ENCODE data around the gene NFATC3.
"Not testable (repeated sequence)": the region's sequence is repeated elsewhere in the genome, so short reads cannot be mapped to it uniquely, and the experiment has no call there.

Gene NFATC3

DNA sequence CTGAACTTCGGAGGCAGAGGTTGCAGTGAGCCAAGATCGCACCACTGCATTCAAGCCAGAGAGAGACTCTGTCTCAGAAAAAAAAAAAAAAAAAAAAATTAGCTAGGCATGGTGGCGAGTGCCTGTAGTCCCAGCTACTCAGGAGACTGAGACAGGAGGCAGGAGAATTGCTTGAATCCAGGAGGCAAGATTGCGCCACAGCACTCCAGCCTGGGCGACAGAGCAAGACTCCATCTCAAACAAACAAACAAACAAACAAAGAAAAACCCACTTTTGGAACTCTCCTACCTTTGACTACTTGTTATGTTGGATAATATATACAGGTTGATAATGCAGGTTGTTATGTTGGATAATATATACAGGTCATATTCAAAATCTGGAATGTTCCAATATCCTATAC lies 35.3 kb downstream of the NFATC3 start:
- not testable (repeated sequence) for DNase-seq

- no peak for DNase-seq
These were observed 41.2 kb downstream of the NFATC3 start for GRCh38 chr16:68126395-68126794.

DNA sequence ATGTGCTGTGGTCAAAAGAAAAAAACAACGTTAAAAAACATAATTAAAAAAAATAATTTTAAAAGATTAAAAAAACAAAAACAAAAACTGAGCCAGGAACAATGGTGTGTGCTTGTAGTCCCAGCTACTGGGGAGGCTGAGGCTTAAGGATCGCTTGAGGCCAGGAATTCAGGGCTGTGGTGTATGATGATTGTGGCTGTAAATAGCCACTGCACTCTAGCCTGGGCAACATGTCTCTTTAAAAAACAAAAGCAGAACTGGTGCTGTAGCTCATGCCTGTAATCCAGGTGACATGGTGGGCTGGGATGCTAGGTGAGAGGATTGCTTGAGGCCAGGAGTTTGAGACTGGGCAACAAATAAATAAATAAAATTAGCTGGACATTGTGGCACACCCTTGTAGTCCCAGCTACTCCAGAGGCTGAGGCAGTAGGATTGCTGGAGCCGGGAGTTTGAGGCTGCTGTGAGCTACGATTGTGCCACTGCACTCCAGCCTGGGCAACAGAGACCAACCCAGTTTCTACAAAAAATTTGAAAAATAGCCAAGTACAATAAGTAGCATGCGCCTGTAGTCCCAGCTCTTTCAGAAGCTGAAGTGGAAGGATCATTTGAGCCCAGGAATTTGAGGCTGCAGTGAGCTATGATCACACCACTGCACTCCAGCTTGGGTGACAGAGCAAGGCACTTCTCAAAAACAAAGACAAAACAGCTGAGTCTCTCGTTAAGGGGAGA lies 43.6 kb downstream of the NFATC3 start:
- DNase-seq: no peak

GRCh38 chr16:68130520-68130919 lies 45.4 kb downstream of the NFATC3 start:
- no peak for DNase-seq

GRCh38 chr16:68131813-68132706 lies 46.9 kb downstream of the NFATC3 start:
- no peak for DNase-seq

- not testable (repeated sequence) for DNase-seq
These were observed 47.8 kb downstream of the NFATC3 start for GRCh38 chr16:68133000-68133399.

GRCh38 chr16:68134644-68135043 lies 49.5 kb downstream of the NFATC3 start:
- no peak for DNase-seq

GRCh38 chr16:68136515-68136914 lies 51.3 kb downstream of the NFATC3 start:
- DNase-seq: no peak

- DNase-seq: no peak
These were observed 58.8 kb downstream of the NFATC3 start for GRCh38 chr16:68144008-68144407.

- no peak for DNase-seq
These were observed 61.4 kb downstream of the NFATC3 start for GRCh38 chr16:68146585-68146984.

DNA sequence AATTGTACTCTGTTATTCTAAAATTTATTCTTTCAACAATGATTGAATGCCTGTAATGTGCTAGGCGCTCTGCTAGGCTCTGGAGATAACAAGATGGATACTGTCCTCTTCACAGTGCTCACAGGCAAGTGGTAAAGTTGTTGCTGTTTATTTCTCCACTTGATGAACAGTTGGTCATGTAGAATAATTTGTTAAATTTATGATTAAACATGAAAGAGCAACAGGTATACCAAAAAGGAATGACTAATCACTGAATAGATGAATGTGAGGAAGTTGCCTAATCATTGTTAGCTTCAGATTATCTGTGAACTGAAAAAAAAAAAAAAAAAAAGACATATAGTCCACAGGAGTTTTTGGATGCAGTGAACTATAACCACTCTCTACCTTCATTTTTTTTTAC lies 62.3 kb downstream of the NFATC3 start:
- DNase-seq: no peak

DNA sequence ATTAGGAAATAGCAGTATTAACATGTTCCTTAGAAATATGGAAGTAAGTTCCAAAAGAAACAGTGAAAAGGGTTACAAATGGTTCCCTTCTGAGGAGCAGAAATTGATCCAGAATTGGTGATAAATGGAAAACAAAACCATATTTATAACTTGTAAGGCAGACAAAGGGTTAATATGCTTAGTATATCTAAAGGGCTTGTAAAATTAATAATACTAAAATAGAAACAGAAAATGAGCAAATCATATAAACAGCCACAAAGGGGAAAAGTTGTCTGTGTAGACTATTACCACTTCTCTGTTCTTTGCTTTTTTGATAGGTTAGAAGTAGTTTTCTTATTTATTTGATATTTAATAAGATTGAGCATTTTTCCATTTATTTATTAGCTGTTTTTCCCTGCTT lies 64.4 kb downstream of the NFATC3 start:
- no peak for DNase-seq

DNA sequence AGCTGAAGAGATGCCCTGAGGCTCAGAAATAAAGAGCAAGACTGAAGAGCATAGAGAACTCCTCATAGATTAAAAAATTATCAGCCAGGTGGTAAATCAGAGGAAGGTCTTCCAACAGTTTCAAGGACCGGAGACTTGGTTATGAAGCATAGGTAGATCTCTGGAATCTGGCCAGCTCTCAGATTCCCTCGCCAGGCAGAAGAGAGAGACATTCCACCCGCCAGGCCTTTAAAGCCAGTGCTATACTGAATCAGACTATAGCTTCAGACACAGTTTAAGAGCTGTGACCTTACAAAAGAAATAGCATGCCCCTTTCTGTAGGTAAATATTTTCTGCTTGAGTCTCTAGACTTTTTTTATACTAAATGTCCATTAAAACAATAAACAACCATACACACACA lies 70.3 kb downstream of the NFATC3 start:
- DNase-seq: no peak

- no peak for DNase-seq
These were observed 77.2 kb downstream of the NFATC3 start for GRCh38 chr16:68162413-68162812.

- not testable (repeated sequence) for DNase-seq
These were observed 78.1 kb downstream of the NFATC3 start for GRCh38 chr16:68163275-68163674.

GRCh38 chr16:68166264-68166663 lies 81.1 kb downstream of the NFATC3 start:
- DNase-seq: peak in 1 of 2 experiments; percentile 14

DNA sequence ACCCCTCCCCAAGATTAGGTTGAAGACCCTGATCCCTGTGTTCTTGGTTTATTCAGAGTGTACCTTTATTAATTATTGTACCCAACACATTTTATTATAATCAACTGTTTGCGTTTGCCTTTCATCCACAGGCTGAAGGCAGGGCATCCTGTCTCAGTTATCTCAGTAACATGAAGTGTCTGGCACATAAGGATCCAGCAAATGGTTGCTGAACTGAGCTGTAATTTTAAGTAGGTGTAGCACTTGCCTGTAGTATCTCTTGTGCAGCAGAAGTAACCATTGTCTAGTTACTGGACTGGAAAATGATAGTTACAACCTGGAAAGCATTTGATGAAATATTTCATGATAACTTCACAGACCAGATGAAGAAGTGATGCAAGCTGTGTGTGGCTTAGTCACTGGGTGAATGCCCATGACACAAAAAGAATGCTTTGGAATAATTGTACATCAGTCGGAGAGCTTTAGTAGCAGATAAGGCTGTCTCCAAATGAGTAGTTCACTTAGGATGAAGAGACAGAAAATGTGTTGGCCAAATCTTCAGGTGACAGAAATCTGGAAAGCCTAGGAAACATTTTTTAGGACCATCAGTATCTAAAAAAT lies 94.1 kb downstream of the NFATC3 start:
- DNase-seq: no peak

DNA sequence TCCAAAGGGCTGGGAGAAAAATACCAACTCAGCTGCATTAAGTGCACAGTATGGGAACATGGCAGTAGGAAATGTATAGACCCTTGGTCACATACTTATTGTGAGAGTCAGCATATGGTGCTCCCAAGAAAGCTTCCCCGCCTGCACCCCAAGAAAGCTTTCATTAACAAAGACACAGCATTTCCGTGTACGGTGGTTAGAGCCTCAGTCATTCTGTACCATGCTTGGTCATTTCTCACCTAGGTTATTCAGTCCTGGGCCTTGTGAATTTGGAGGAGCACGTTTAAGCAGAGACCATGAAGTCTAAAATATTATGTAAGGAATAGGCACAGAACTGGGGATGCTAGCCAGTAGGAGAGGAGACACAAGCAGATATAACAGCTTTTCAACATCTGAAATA lies 94.7 kb downstream of the NFATC3 start:
- DNase-seq: no peak

- DNase-seq: no peak
These were observed 97.9 kb downstream of the NFATC3 start for GRCh38 chr16:68183046-68183445.

DNA sequence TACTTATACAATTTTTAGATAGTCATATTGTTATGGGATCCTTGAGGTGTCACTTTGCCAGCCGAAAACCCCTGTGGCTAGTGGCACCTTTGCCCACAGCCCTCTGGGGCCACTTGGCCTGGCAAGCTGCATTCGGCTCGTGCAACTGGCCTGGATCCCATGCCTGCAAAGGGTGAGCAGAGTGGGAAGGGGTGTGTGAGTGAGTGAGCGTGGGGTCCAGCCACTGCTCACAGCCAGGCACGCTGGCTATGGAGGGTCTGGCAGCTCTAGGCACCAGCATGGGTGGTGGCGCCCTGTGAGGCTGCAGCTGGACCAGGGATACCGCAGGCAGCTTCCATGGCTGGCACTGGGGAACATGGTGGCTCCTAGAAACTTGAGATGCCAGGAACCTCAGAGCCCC lies 101.7 kb downstream of the NFATC3 start:
- DNase-seq: no peak

DNA sequence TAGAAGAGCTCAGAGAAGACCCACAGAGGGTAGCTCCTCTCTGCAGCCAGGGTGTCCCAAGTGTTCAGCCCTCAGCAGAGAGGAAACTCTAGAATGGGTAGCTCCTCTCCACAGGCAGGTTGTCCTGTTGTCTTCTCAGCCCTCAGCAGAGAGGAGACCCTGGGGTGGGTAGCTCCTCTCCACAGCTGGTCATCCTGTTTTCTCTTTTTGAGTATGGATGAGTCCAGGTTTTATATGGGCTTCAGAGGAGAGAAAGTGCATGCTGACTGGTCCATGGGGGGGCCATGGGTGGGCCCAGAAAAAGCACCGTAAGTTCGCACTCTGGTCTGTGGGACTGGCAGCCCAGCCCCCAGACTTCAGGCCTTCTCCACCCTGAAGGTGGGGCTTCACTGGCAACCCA lies 102.3 kb downstream of the NFATC3 start:
- DNase-seq: no peak

GRCh38 chr16:68188170-68188569 lies 103.0 kb downstream of the NFATC3 start:
- no peak for DNase-seq

DNA sequence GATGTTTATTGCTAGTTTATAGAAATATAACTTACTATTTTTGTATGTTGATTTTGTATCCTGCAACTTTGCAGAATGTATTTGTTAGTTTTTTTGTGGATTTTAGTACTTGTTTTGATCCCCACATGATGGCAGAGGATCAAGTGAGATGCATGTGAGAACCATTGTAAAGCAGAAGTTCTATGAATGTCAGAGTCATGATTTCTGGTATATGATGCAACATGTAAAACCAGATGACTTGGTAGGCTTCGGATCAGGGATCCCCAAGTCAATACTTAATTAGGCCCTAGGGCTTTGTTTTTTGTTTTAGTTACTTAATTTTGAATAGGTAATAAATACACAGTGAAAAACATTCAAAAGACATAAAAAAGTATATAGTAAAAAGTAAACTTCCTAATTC lies 104.9 kb downstream of the NFATC3 start:
- DNase-seq: no peak

Measured in Kasumi-1 (cell line).